A673 (cell line): ENCODE measurements around the gene CLASP1.

ENCODE experiments used
- EZH2 ChIP-seq: fragments of 200-600 bp; sonication (generic); IDR thresholded peaks from 2 replicates; pipeline ENCODE4 v1.6.1; 2017; ENCODE audit warnings: borderline replicate concordance, low read depth, mild to moderate bottlenecking, mixed read lengths, antibody characterized with exemption, low read length; ENCODE audit not compliant: poor library complexity, severe bottlenecking
- TF ChIP-seq, protein P1 (sequence below): fragments of 300-800, 200-600 bp; sonication (generic); conservative IDR thresholded peaks from 2 replicates; pipeline ENCODE4 v1.5.1; 2017; ENCODE audit warnings: low read depth, mild to moderate bottlenecking, antibody characterized with exemption, low read length, moderate library complexity, mixed read lengths

GRCh38 chr2:121634354-121635307, 14.6 kb downstream of the CLASP1 start:
- TF ChIP-seq, protein P1, sequence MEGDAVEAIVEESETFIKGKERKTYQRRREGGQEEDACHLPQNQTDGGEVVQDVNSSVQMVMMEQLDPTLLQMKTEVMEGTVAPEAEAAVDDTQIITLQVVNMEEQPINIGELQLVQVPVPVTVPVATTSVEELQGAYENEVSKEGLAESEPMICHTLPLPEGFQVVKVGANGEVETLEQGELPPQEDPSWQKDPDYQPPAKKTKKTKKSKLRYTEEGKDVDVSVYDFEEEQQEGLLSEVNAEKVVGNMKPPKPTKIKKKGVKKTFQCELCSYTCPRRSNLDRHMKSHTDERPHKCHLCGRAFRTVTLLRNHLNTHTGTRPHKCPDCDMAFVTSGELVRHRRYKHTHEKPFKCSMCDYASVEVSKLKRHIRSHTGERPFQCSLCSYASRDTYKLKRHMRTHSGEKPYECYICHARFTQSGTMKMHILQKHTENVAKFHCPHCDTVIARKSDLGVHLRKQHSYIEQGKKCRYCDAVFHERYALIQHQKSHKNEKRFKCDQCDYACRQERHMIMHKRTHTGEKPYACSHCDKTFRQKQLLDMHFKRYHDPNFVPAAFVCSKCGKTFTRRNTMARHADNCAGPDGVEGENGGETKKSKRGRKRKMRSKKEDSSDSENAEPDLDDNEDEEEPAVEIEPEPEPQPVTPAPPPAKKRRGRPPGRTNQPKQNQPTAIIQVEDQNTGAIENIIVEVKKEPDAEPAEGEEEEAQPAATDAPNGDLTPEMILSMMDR: no peak
- TF ChIP-seq EZH2: no peak
